Caco-2 (cell line): ENCODE measurements around the gene EPHA4. TPM values are rescaled to one million over a fixed set of nuclear protein-coding genes. Genes with fewer than 3 reads are reported as not detected.

Source experiments
- BruUV-seq: library from RNA; stranded (reverse); fragments of 400-500 nt; replicated peaks from 2 replicates; lab custom pipeline; 2021; lab: Mats Ljungman, UMichigan
- CTCF ChIA-PET: fragments of 300-600 bp; sonication (Branson Sonifier 250); formaldehyde crosslinking; loops from one replicate; lab custom pipeline; 2022; ENCODE audit warnings: antibody characterized with exemption; lab: Charles Lee
- POLR2A ChIA-PET: fragments of 300-600 bp; sonication (Branson Sonifier 250); formaldehyde crosslinking; loops from one replicate; lab custom pipeline; 2022; ENCODE audit warnings: antibody characterized with exemption; lab: Charles Lee
- DNase-seq, 2 experiments: peaks; one replicate each; pipeline versions ENCODE4 v3.0.0 to v3.0.0-alpha.2; 2020 to 2022
- H3K27me3 ChIP-seq: replicated peaks from 2 replicates; pipeline ENCODE4 v1.6.0; 2011; ENCODE audit warnings: low read length; ENCODE audit not compliant: control insufficient read depth, insufficient read depth
- H3K36me3 ChIP-seq: 2 replicates; pipeline ENCODE4 v1.5.1; 2011; ENCODE audit warnings: low read length; ENCODE audit not compliant: control insufficient read depth, insufficient read depth
- H3K4me1 ChIP-seq: fragments of 250-450 bp; sonication (Bioruptor Pico); 2 replicates; pipeline ENCODE4 v1.5.1; 2020; ENCODE audit warnings: mild to moderate bottlenecking
- H3K4me3 ChIP-seq: 2 replicates; pipeline ENCODE4 v1.5.1; 2011; ENCODE audit warnings: low read depth, mild to moderate bottlenecking, control low read depth, low read length
- H3K9me3 ChIP-seq: fragments of 250-450 bp; sonication (Bioruptor Pico); 2 replicates; pipeline ENCODE4 v1.5.1; 2020; ENCODE audit warnings: mild to moderate bottlenecking, moderate library complexity
- H3K27ac Mint-ChIP-seq: one replicate; pipeline ENCODE4 v1.8.0; 2022; ENCODE audit warnings: mixed read lengths; ENCODE audit not compliant: unreplicated experiment
- H3K27me3 Mint-ChIP-seq: one replicate; pipeline ENCODE4 v1.8.0; 2022; ENCODE audit warnings: mixed read lengths; ENCODE audit not compliant: insufficient read depth, unreplicated experiment
- H3K36me3 Mint-ChIP-seq: one replicate; pipeline ENCODE4 v1.8.0; 2022; ENCODE audit warnings: mild to moderate bottlenecking, mixed read lengths; ENCODE audit not compliant: insufficient read depth, unreplicated experiment
- H3K4me1 Mint-ChIP-seq: one replicate; pipeline ENCODE4 v1.8.0; 2022; ENCODE audit warnings: low read depth, mixed read lengths; ENCODE audit not compliant: unreplicated experiment
- H3K4me3 Mint-ChIP-seq: one replicate; pipeline ENCODE4 v1.8.0; 2022; ENCODE audit warnings: mild to moderate bottlenecking, moderate library complexity, mixed read lengths; ENCODE audit not compliant: unreplicated experiment
- H3K9me3 Mint-ChIP-seq: one replicate; pipeline ENCODE4 v1.8.0; 2022; ENCODE audit warnings: mixed read lengths; ENCODE audit not compliant: unreplicated experiment
- CTCF ChIP-seq, 2 experiments: fragments of 200-600 bp in 1 of 2; IDR thresholded peaks; 1 replicate in 1 of 2; 2 replicates in 1 of 2; pipeline versions ENCODE4 v1.5.1 to v1.8.0; 2011 to 2022; ENCODE audit warnings: antibody characterized with exemption in 1 of 2, control low read depth in 1 of 2, inconsistent platforms in 1 of 2, low read depth in 1 of 2, low read length in 1 of 2, mild to moderate bottlenecking in 1 of 2, moderate library complexity in 1 of 2; ENCODE audit not compliant: insufficient read depth in 1 of 2, severe bottlenecking in 1 of 2, unreplicated experiment in 1 of 2
- intact Hi-C: fragments of 100-400 bp; cut with micrococcal nuclease; formaldehyde crosslinking; loops from one replicate; pipeline ENCODE4 v1.10.0; 2022; ENCODE audit not compliant: unreplicated experiment
- total RNA-seq: library from RNA; stranded (reverse); gene quantifications from 2 replicates; pipeline ENCODE4 v1.2.3, GENCODE V29; 2022

Gene EPHA4
- total RNA-seq, 1 experiment from 2014 or later, result 95.5 TPM

DNA sequence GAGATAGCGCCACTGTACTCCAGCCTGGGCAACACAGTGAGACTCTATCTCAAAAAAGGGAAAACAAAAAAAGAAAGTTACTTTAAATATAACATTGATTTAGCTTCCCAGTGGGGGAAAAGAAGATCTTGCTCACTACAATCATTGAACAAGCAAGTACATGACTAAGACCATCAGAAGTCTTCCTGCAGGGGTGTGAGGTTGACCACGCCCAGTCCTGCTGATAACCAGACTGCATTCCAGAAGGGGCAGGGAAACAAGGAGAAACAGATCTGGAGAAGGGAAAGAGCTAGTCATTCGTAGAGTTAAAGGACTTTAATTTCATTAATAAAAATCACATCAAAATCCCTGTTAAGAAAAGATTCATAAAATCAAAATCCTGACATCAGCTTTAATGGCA is 77.5 kb downstream of the EPHA4 start:
- no TSS peak for BruUV-seq
- POLR2A ChIA-PET, result no interaction called here

GRCh38 chr2:221493391-221493790 is 78.7 kb downstream of the EPHA4 start:
- H3K27me3 ChIP-seq, result no peaks in the 10 kb centered on the region
- intact Hi-C loops, result no loop called here
- no peak overlapping the region for H3K4me3 ChIP-seq
- DNase-seq, result no peak
- Mint-ChIP-seq H3K9me3 (no peaks in the 10 kb centered on the region), H3K36me3 (peaks cover 78% of the 10 kb centered on the region), H3K27ac (no peak overlapping the region), H3K27me3 (no peaks in the 10 kb centered on the region), H3K4me1 (peaks cover 47% of the 10 kb centered on the region), H3K4me3 (no peak overlapping the region)
- no peak for TF ChIP-seq CTCF (IDR thresholded peaks at IDR 0.05; ENCODE audit: insufficient read depth in 1 of 2, low read depth in 1 of 2, low read length in 1 of 2, severe bottlenecking in 1 of 2, unreplicated experiment in 1 of 2)
- no peaks in the 10 kb centered on the region for H3K36me3 ChIP-seq
- H3K9me3 ChIP-seq, result no peaks in the 10 kb centered on the region
- CTCF ChIA-PET, result no interaction called here
- POLR2A ChIA-PET, result no interaction called here
- BruUV-seq, result no TSS peak
- peaks cover 44% of the 10 kb centered on the region for H3K4me1 ChIP-seq

More for the DNA sequence above, 77.5 kb downstream of the EPHA4 start:
- Mint-ChIP-seq H3K4me3 (no peak overlapping the region), H3K36me3 (peaks cover 74% of the 10 kb centered on the region), H3K27me3 (no peaks in the 10 kb centered on the region), H3K4me1 (peaks cover 43% of the 10 kb centered on the region), H3K27ac (peak overlapping the region; percentile 71), H3K9me3 (no peaks in the 10 kb centered on the region)
- peak; percentile 47 to 78 for DNase-seq
- Histone ChIP-seq H3K9me3 (no peaks in the 10 kb centered on the region), H3K4me1 (peaks cover 42% of the 10 kb centered on the region), H3K36me3 (no peaks in the 10 kb centered on the region), H3K4me3 (no peak overlapping the region), H3K27me3 (no peaks in the 10 kb centered on the region)
- intact Hi-C loops, result no loop called here
- CTCF ChIA-PET, result interaction anchor here (0.6 to 1.3 kb wide), 2 partner anchors 41 to 55 kb away, joined by 3 read pairs; no protein-coding TSS in a partner anchor
- no peak for TF ChIP-seq CTCF (IDR thresholded peaks at IDR 0.05; ENCODE audit: insufficient read depth in 1 of 2, low read depth in 1 of 2, low read length in 1 of 2, severe bottlenecking in 1 of 2, unreplicated experiment in 1 of 2)

- H3K4me1 ChIP-seq, result peaks cover 46% of the 10 kb centered on the region
- DNase-seq, result no peak
- Mint-ChIP-seq H3K27ac (no peak overlapping the region), H3K36me3 (peaks cover 71% of the 10 kb centered on the region), H3K27me3 (no peaks in the 10 kb centered on the region), H3K4me1 (peaks cover 47% of the 10 kb centered on the region), H3K4me3 (no peak overlapping the region), H3K9me3 (no peaks in the 10 kb centered on the region)
- H3K9me3 ChIP-seq, result no peaks in the 10 kb centered on the region
- no peak overlapping the region for H3K4me3 ChIP-seq
- ChIA-PET CTCF (interaction anchor here (0.5 kb wide), 1 partner anchor 79 kb away, joined by 3 read pairs; no protein-coding TSS in a partner anchor), POLR2A (no interaction called here)
- no peak for TF ChIP-seq CTCF (IDR thresholded peaks at IDR 0.05; ENCODE audit: insufficient read depth in 1 of 2, low read depth in 1 of 2, low read length in 1 of 2, severe bottlenecking in 1 of 2, unreplicated experiment in 1 of 2)
- no peaks in the 10 kb centered on the region for H3K36me3 ChIP-seq
- BruUV-seq, result no TSS peak
- intact Hi-C loops, result no loop called here
- no peaks in the 10 kb centered on the region for H3K27me3 ChIP-seq
Measured at GRCh38 chr2:221492636-221493035, 79.5 kb downstream of the EPHA4 start.
